Fibroblast of upper back skin (primary cell): ENCODE measurements around the gene SPAG9.
"Not testable (repeated sequence)": the region's sequence is repeated elsewhere in the genome, so short reads cannot be mapped to it uniquely, and the experiment has no call there.

Experiments
- DNase-seq: peaks from one replicate; pipeline ENCODE4 v3.0.0-alpha.2; 2013

SPAG9 gene

GRCh38 chr17:51083981-51084380 lies 36.7 kb downstream of the SPAG9 start:
- no peak for DNase-seq

- not testable (repeated sequence) for DNase-seq
Observed at GRCh38 chr17:51083364-51083763, 37.3 kb downstream of the SPAG9 start.

GRCh38 chr17:51079049-51079448 lies 41.6 kb downstream of the SPAG9 start:
- DNase-seq: peak; percentile 54

- no peak for DNase-seq
Observed at GRCh38 chr17:51078009-51078592, 42.6 kb downstream of the SPAG9 start.

GRCh38 chr17:51076821-51077220 lies 43.8 kb downstream of the SPAG9 start:
- no peak for DNase-seq

- DNase-seq: no peak
Observed at GRCh38 chr17:51071556-51071955, 49.1 kb downstream of the SPAG9 start.

GRCh38 chr17:51065466-51065865 lies 55.2 kb downstream of the SPAG9 start:
- no peak for DNase-seq

GRCh38 chr17:51064061-51064735 lies 56.5 kb downstream of the SPAG9 start:
- no peak for DNase-seq

GRCh38 chr17:51060396-51060795 lies 60.3 kb downstream of the SPAG9 start:
- no peak for DNase-seq

GRCh38 chr17:51059781-51060180 lies 60.9 kb downstream of the SPAG9 start:
- peak; percentile 57 for DNase-seq

GRCh38 chr17:51057534-51057933 lies 63.1 kb downstream of the SPAG9 start:
- DNase-seq: no peak

- DNase-seq: peak; percentile 93
Observed at GRCh38 chr17:51056813-51057510, 63.7 kb downstream of the SPAG9 start.

GRCh38 chr17:51054748-51055147 lies 65.9 kb downstream of the SPAG9 start:
- DNase-seq: no peak

GRCh38 chr17:51052235-51052634 lies 68.4 kb downstream of the SPAG9 start:
- no peak for DNase-seq

GRCh38 chr17:51050291-51051033 lies 70.2 kb downstream of the SPAG9 start:
- DNase-seq: no peak

GRCh38 chr17:51046514-51047384 lies 73.9 kb downstream of the SPAG9 start:
- peak; percentile 90 for DNase-seq

- DNase-seq: no peak
Observed at GRCh38 chr17:51046046-51046445, 74.6 kb downstream of the SPAG9 start.

GRCh38 chr17:51045621-51046020 lies 75.0 kb downstream of the SPAG9 start:
- DNase-seq: peak; percentile 19

GRCh38 chr17:51044976-51045375 lies 75.7 kb downstream of the SPAG9 start:
- no peak for DNase-seq

GRCh38 chr17:51036084-51036483 lies 84.6 kb downstream of the SPAG9 start:
- DNase-seq: no peak

GRCh38 chr17:51035431-51035830 lies 85.2 kb downstream of the SPAG9 start:
- DNase-seq: peak; percentile 91

GRCh38 chr17:51034800-51035199 lies 85.9 kb downstream of the SPAG9 start:
- DNase-seq: no peak
